OCI-LY3 (cell line): ENCODE results near the gene THRAP3.

ENCODE experiments used
- H2AFZ ChIP-seq: fragments of 200-600, 300-600 bp; shearing (Covaris generic); 2 replicates; pipeline ENCODE4 v1.6.0; 2014; ENCODE audit warnings: antibody characterized with exemption, low read depth, low read length
- H3K27ac ChIP-seq: fragments of 200-600, 300-600 bp; sonication (generic); 2 replicates; pipeline ENCODE4 v1.5.1; 2014; ENCODE audit warnings: mild to moderate bottlenecking, low read length, moderate library complexity, mixed read lengths
- H3K27me3 ChIP-seq: fragments of 200-600, 300-600 bp; sonication (generic); 2 replicates; pipeline ENCODE4 v1.6.1; 2014; ENCODE audit warnings: low read depth, low read length, mixed read lengths
- H3K36me3 ChIP-seq: fragments of 200-600, 300-600 bp; sonication (generic); replicated peaks from 2 replicates; pipeline ENCODE3; 2014; ENCODE audit warnings: low read depth, low read length, mixed read lengths
- H3K4me1 ChIP-seq: fragments of 300-600, 200-600 bp; sonication (generic); 2 replicates; pipeline ENCODE4 v1.6.1; 2014; ENCODE audit warnings: low read length, mixed read lengths
- H3K4me2 ChIP-seq: fragments of 200-600, 300-600 bp; sonication (generic); 2 replicates; pipeline ENCODE4 v1.6.1; 2014; ENCODE audit warnings: low read length, mixed read lengths
- H3K4me3 ChIP-seq: fragments of 300-600, 200-600 bp; sonication (generic); 2 replicates; pipeline ENCODE4 v1.5.1; 2014; ENCODE audit warnings: antibody characterized with exemption, mild to moderate bottlenecking, low read length, moderate library complexity
- H3K79me2 ChIP-seq: fragments of 300-600, 200-600 bp; shearing (Covaris generic); 2 replicates; pipeline ENCODE4 v1.6.1; 2014; ENCODE audit warnings: mild to moderate bottlenecking, low read length, mixed read lengths
- H3K9ac ChIP-seq: fragments of 300-600, 200-600 bp; shearing (Covaris generic); 2 replicates; pipeline ENCODE4 v1.6.0; 2014; ENCODE audit warnings: mild to moderate bottlenecking, low read length, moderate library complexity
- H3K9me3 ChIP-seq: fragments of 200-600, 300-600 bp; shearing (Covaris generic); 2 replicates; pipeline ENCODE4 v1.6.1; 2014; ENCODE audit warnings: low read length, mixed read lengths; ENCODE audit not compliant: insufficient read depth
- H4K20me1 ChIP-seq: fragments of 200-600, 300-600 bp; sonication (generic); 2 replicates; pipeline ENCODE4 v1.6.1; 2016; ENCODE audit warnings: low read length, mixed read lengths; ENCODE audit not compliant: insufficient read depth
- EZH2phosphoT487 ChIP-seq: fragments of 200-600 bp; shearing (Covaris generic); IDR thresholded peaks from 2 replicates; pipeline ENCODE4 v1.6.1; 2018; ENCODE audit warnings: antibody characterized with exemption, mixed run types, low read depth
- TF ChIP-seq, protein P1 (sequence below): fragments of 200-600, 300-600 bp; sonication (generic); IDR thresholded peaks from 2 replicates; pipeline ENCODE4 v1.5.1; 2014; ENCODE audit warnings: antibody characterized with exemption, low read length, low read depth

THRAP3 gene

DNA sequence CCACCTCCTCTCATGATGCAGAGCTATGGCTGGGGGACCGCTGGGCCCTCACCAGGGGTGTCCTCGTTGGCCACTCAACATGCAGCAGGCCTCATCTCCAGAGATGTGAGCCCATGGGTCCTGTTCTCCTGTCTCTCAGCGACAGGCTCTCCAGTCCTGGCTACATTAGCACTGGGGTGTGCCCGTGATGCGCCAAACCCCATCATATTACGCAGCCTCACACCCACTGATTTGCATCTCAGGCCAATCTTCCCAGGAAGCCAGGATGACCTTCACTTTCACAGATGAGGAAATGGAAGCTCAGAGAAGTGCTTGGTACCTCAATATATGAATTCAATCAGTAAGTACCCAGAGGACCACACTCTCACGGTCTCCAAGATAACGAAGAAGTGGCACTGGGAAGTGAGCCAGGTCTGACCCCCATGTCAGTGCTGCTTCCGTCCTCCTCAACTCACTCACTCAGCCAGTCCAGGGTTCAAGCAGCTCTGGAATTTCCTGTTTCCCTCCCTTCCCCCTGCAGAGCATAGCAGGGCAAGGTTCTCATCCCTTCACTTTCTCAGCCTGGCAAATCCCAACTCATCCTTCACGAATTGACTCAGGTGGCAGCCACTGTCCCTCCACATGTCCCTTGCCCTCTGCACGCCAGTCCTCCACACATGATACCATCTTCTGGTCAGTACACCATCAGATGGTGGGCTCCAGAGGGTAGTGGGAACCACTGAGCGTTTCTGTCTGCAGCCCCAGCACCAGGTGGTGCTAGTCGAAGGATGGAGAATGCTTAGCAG, 128.1 kb downstream of the THRAP3 start:
- Histone ChIP-seq H3K36me3 (no peaks in the 10 kb centered on the region), H2AFZ (no peak overlapping the region), H4K20me1 (peaks cover 5% of the 10 kb centered on the region), H3K4me3 (no peak overlapping the region), H3K27ac (no peak overlapping the region), H3K9me3 (no peaks in the 10 kb centered on the region), H3K9ac (no peak overlapping the region), H3K27me3 (no peaks in the 10 kb centered on the region), H3K79me2 (no peaks in the 10 kb centered on the region), H3K4me2 (no peak overlapping the region), H3K4me1 (peaks cover 34% of the 10 kb centered on the region)
- no peak for TF ChIP-seq EZH2phosphoT487
- TF ChIP-seq, protein P1, sequence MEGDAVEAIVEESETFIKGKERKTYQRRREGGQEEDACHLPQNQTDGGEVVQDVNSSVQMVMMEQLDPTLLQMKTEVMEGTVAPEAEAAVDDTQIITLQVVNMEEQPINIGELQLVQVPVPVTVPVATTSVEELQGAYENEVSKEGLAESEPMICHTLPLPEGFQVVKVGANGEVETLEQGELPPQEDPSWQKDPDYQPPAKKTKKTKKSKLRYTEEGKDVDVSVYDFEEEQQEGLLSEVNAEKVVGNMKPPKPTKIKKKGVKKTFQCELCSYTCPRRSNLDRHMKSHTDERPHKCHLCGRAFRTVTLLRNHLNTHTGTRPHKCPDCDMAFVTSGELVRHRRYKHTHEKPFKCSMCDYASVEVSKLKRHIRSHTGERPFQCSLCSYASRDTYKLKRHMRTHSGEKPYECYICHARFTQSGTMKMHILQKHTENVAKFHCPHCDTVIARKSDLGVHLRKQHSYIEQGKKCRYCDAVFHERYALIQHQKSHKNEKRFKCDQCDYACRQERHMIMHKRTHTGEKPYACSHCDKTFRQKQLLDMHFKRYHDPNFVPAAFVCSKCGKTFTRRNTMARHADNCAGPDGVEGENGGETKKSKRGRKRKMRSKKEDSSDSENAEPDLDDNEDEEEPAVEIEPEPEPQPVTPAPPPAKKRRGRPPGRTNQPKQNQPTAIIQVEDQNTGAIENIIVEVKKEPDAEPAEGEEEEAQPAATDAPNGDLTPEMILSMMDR, result 0 out of 2 replicates have a peak, but pooled peaks have one; percentile 4

DNA sequence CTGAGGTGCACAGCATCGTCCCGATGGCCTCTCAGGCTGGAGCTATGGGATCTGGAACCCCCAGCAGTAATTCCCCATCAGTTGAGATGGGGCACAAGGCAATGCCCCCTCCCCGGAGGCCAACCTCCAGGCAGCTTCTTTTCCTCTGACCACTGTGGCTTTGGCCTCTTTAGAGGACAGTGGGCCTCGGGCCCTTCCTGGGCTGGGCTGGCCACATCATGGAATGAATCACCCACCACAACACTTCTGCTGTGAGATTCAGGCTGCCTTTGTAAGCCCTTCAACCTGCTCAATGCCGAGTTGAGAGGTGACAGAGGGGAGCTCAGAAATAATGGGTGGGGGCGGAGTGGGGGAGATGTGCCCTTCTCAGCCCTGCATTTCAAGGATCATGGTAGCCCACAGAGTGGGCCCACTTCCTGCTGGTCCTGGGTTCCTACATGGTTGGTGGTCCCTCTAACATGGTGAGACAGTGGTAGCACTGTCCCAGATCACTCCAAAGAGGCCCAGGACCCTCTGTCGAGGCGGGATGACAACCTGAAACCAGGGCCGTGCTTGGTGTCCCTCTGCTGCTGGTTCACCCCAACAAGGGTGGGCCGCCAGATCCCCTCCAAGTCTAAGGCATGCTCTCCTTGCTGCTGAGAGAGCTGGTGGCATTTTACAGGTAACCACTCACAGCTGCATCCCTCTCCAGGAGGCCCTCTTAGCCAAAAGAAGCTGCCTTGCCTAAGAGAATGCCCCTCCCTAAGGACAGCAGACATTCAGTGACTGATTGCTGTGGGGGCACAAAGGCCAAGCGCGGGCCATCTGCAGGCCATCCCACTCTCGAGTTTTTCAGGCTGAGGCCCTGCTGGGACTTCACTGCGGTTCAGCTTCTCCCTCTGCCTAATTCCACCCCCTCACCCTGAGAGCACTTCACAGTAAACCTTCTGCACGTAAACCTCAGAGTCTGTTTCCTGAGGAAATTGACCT, 129.0 kb downstream of the THRAP3 start:
- H2AFZ ChIP-seq, result no peak overlapping the region

DNA sequence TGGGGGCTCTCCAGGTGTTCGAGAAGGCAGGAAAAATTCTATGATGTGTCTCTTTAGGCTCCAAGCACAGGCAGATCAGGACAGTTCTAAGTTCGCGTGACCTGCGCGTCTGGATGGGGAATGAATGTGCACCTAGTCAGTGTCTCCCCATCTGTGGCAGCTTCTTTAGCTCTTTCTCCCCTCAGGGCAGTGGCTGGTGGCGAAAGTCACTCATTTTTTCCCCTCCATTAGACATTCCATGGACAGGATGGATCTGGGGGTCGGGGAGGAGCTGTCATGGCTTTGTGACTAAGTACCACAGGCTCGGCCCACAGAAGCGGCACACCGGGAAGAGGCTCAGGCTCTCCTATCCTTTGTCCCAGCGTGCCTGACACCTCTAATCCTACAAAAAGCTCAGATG, 130.2 kb downstream of the THRAP3 start:
- Histone ChIP-seq H3K27me3 (no peaks in the 10 kb centered on the region), H3K27ac (no peak overlapping the region), H3K9ac (no peak overlapping the region), H3K36me3 (no peaks in the 10 kb centered on the region), H3K79me2 (no peaks in the 10 kb centered on the region), H3K4me3 (no peak overlapping the region), H3K4me1 (peaks cover 23% of the 10 kb centered on the region), H3K9me3 (no peaks in the 10 kb centered on the region), H4K20me1 (no peaks in the 10 kb centered on the region), H2AFZ (no peak overlapping the region), H3K4me2 (no peak overlapping the region)
- TF ChIP-seq EZH2phosphoT487, result no peak
- TF ChIP-seq, protein P1, result no peak

More for the DNA sequence above, 129.0 kb downstream of the THRAP3 start:
- H3K9ac ChIP-seq, result no peak overlapping the region
- peaks cover 5% of the 10 kb centered on the region for H4K20me1 ChIP-seq
- no peaks in the 10 kb centered on the region for H3K27me3 ChIP-seq
- H3K36me3 ChIP-seq, result no peaks in the 10 kb centered on the region
- no peak overlapping the region for H3K27ac ChIP-seq
- no peak overlapping the region for H3K4me2 ChIP-seq
- no peak overlapping the region for H3K4me3 ChIP-seq
- TF ChIP-seq EZH2phosphoT487, result no peak
- TF ChIP-seq, protein P1, result no peak
- no peaks in the 10 kb centered on the region for H3K9me3 ChIP-seq
- peaks cover 34% of the 10 kb centered on the region for H3K4me1 ChIP-seq
- H3K79me2 ChIP-seq, result no peaks in the 10 kb centered on the region
